CD4-positive, alpha-beta T cell (primary cell): Measurements from ENCODE around the gene SOCS3. TPM values are rescaled to one million over a fixed set of nuclear protein-coding genes. Genes with fewer than 3 reads are reported as not detected.

Source experiments
- ATAC-seq: fragments of 200-7000 bp; cut with Tn5 transposase; one replicate; pipeline ENCODE4 v1.10.0; 2022; ENCODE audit warnings: mild to moderate bottlenecking; ENCODE audit not compliant: poor library complexity
- CTCF ChIA-PET: fragments of 350-600 bp; sonication (Branson Sonifier 250); formaldehyde crosslinking; loops from one replicate; lab custom pipeline; 2021; ENCODE audit warnings: antibody characterized with exemption, inconsistent platforms; lab: Charles Lee
- POLR2A ChIA-PET: fragments of 350-600 bp; sonication (Branson Sonifier 250); formaldehyde crosslinking; loops from one replicate; lab custom pipeline; 2021; ENCODE audit warnings: antibody characterized with exemption, inconsistent platforms; lab: Charles Lee
- DNase-seq, 14 experiments: peaks; one replicate each; pipeline ENCODE4 v3.0.0-alpha.2; 2013 to 2020; ENCODE audit warnings: mixed read lengths in 2 of 14
- H3K27ac ChIP-seq, 2 donors: one replicate each; pipeline versions ENCODE4 v1.5.1 to v1.7.0; 2013; ENCODE audit warnings: low read length in 2 of 2, low read depth in 1 of 2, mild to moderate bottlenecking in 1 of 2
- H3K27me3 ChIP-seq, 2 experiments: 1 replicate in 1 of 2; 2 replicates in 1 of 2; pipeline versions ENCODE4 v1.6.1 to v1.7.0; 2013; ENCODE audit warnings: low read length in 2 of 2, control low read depth in 1 of 2, mild to moderate bottlenecking in 1 of 2, moderate library complexity in 1 of 2; ENCODE audit not compliant: insufficient read depth in 2 of 2, control insufficient read depth in 1 of 2
- H3K36me3 ChIP-seq: one replicate; pipeline ENCODE4 v1.6.1; 2013; ENCODE audit warnings: low read length, control low read depth; ENCODE audit not compliant: insufficient read depth
- H3K4me1 ChIP-seq: one replicate; pipeline ENCODE4 v1.6.1; 2013; ENCODE audit warnings: low read length, control low read depth; ENCODE audit not compliant: insufficient read depth
- H3K4me3 ChIP-seq: one replicate; pipeline ENCODE4 v1.5.1; 2013; ENCODE audit warnings: mild to moderate bottlenecking, low read length, moderate library complexity
- H3K9me3 ChIP-seq, 2 experiments: 1 replicate in 1 of 2; 2 replicates in 1 of 2; pipeline versions ENCODE4 v1.6.1 to v1.7.0; 2013; ENCODE audit warnings: low read length in 2 of 2, mild to moderate bottlenecking in 2 of 2, control low read depth in 1 of 2, moderate library complexity in 1 of 2; ENCODE audit not compliant: control insufficient read depth in 1 of 2, insufficient read depth in 1 of 2
- H3K27ac Mint-ChIP-seq: one replicate; pipeline ENCODE4 v1.8.0; 2020; ENCODE audit warnings: mixed read lengths
- H3K27me3 Mint-ChIP-seq: one replicate; pipeline ENCODE4 v1.8.0; 2021; ENCODE audit warnings: mixed read lengths
- H3K36me3 Mint-ChIP-seq: one replicate; pipeline ENCODE4 v1.8.0; 2021; ENCODE audit warnings: low read depth, mixed read lengths
- H3K4me1 Mint-ChIP-seq: one replicate; pipeline ENCODE4 v1.8.0; 2021; ENCODE audit warnings: low read depth, mixed read lengths
- H3K4me3 Mint-ChIP-seq: one replicate; pipeline ENCODE4 v1.8.0; 2020; ENCODE audit warnings: mild to moderate bottlenecking, mixed read lengths
- H3K9me3 Mint-ChIP-seq: one replicate; pipeline ENCODE4 v1.8.0; 2020; ENCODE audit warnings: mixed read lengths
- CTCF ChIP-seq: fragments of 200-600 bp; IDR thresholded peaks from one replicate; pipeline ENCODE4 v1.8.0; 2022; ENCODE audit warnings: antibody characterized with exemption, mild to moderate bottlenecking
- intact Hi-C, 2 experiments: fragments of 100-400 bp; cut with DNase I in 1 of 2; cut with micrococcal nuclease in 1 of 2; formaldehyde crosslinking; loops; one replicate each; pipeline versions ENCODE4 v1.15.1 to v1.9.0; 2023 to 2025; cut with DNase I, micrococcal nuclease
- total RNA-seq, 174 experiments: library from RNA in 2 of 174; stranded (reverse) in 2 of 174; gene quantifications; one replicate each; pipeline ENCODE4 v1.2.3 and lab custom pipeline; 2021 to 2026

Gene SOCS3
- total RNA-seq, 2 experiments from 2014 or later, result 414 to 427 TPM

- Histone ChIP-seq H3K27ac (no peak overlapping the region), H3K4me1 (peaks cover 93% of the 10 kb centered on the region), H3K36me3 (no peaks in the 10 kb centered on the region), H3K27me3 (no peaks in the 10 kb centered on the region), H3K9me3 (no peaks in the 10 kb centered on the region), H3K4me3 (no peak overlapping the region)
- DNase-seq (no peak), ATAC-seq (no peak)
- CTCF ChIA-PET, result interaction anchor here (1.8 kb wide), 1 partner anchor 13 kb away, joined by 4 read pairs; the partner anchor contains the start of gene SOCS3
- Mint-ChIP-seq H3K4me1 (peaks cover 90% of the 10 kb centered on the region), H3K36me3 (no peaks in the 10 kb centered on the region), H3K27ac (peak overlapping the region; percentile 99), H3K9me3 (no peaks in the 10 kb centered on the region), H3K27me3 (no peaks in the 10 kb centered on the region), H3K4me3 (peak overlapping the region; percentile 63)
- POLR2A ChIA-PET, result interaction anchor here (0.6 to 1.0 kb wide), 4 partner anchors 9 to 33 kb away, joined by 3 to 5 read pairs (median 4); partner anchors contain the start of gene SOCS3
- intact Hi-C loops, result no loop called here
- no peak for TF ChIP-seq CTCF
These were observed 12.4 kb downstream of the SOCS3 start for GRCh38 chr17:78347453-78347852.

- peak overlapping the region; percentile 42 for H3K4me3 Mint-ChIP-seq
- ATAC-seq (no peak), DNase-seq (no peak)
- Histone ChIP-seq H3K36me3 (no peaks in the 10 kb centered on the region), H3K9me3 (no peaks in the 10 kb centered on the region), H3K27ac (no peak overlapping the region), H3K4me3 (no peak overlapping the region), H3K4me1 (peaks cover 92% of the 10 kb centered on the region), H3K27me3 (no peaks in the 10 kb centered on the region)
- no peaks in the 10 kb centered on the region for H3K9me3 Mint-ChIP-seq
- H3K4me1 Mint-ChIP-seq, result peaks cover 86% of the 10 kb centered on the region
- peak overlapping the region; percentile 99 for H3K27ac Mint-ChIP-seq
- H3K36me3 Mint-ChIP-seq, result no peaks in the 10 kb centered on the region
- ChIA-PET POLR2A (interaction anchor here (1.0 kb wide), 1 partner anchor 10 kb away, joined by 4 read pairs; no protein-coding TSS in a partner anchor), CTCF (interaction anchor here (1.8 to 2.2 kb wide), 2 partner anchors 14 to 76 kb away, joined by 4 to 5 read pairs; partner anchors contain the start of gene SOCS3)
- intact Hi-C loops, result no loop called here
- no peaks in the 10 kb centered on the region for H3K27me3 Mint-ChIP-seq
- peak; percentile 23 for TF ChIP-seq CTCF
These were observed 13.1 kb downstream of the SOCS3 start for GRCh38 chr17:78346605-78347250.

- Histone ChIP-seq H3K27me3 (no peaks in the 10 kb centered on the region), H3K9me3 (no peaks in the 10 kb centered on the region), H3K4me3 (no peak overlapping the region), H3K36me3 (no peaks in the 10 kb centered on the region), H3K27ac (no peak overlapping the region), H3K4me1 (peaks cover 91% of the 10 kb centered on the region)
- TF ChIP-seq CTCF, result no peak
- intact Hi-C loops, result no loop called here
- no peaks in the 10 kb centered on the region for H3K9me3 Mint-ChIP-seq
- no peak for ATAC-seq
- H3K27ac Mint-ChIP-seq, result peak overlapping the region; percentile 99
- H3K27me3 Mint-ChIP-seq, result no peaks in the 10 kb centered on the region
- H3K4me3 Mint-ChIP-seq, result peak overlapping the region; percentile 20
- peaks cover 82% of the 10 kb centered on the region for H3K4me1 Mint-ChIP-seq
- CTCF ChIA-PET, result interaction anchor here (0.6 to 2.2 kb wide), 4 partner anchors 10 to 95 kb away, joined by 3 to 6 read pairs (median 4); partner anchors contain the start of gene SOCS3
- POLR2A ChIA-PET, result no interaction called here
- no peak for DNase-seq
- no peaks in the 10 kb centered on the region for H3K36me3 Mint-ChIP-seq
These were observed 13.9 kb downstream of the SOCS3 start for GRCh38 chr17:78345791-78346494.
